Ovary (tissue), 3 donors: ENCODE measurements around the gene RASSF9.

Experiments used
- CTCF ChIP-seq, 3 donors: fragments of 450-650 bp in 2 of 3; fragments of 200-600 bp in 1 of 3; IDR thresholded peaks; one replicate each; pipeline versions ENCODE4 v1.5.1 to v1.8.0; 2016 to 2022; ENCODE audit warnings: antibody characterized with exemption in 3 of 3, mild to moderate bottlenecking in 1 of 3
- EP300 ChIP-seq: sonication (generic); formaldehyde crosslinking; IDR thresholded peaks from one replicate; pipeline ENCODE4 v1.6.1; 2017; ENCODE audit warnings: antibody characterized with exemption
- POLR2A ChIP-seq: fragments of 450-650 bp; IDR thresholded peaks from one replicate; pipeline ENCODE4 v1.6.1; 2017; ENCODE audit warnings: antibody characterized with exemption, mild to moderate bottlenecking, moderate library complexity
- donor health status: DM: no; HTN: no; CAD: no.

- TF ChIP-seq CTCF (IDR thresholded peaks at IDR 0.05) (no peak), EP300 (no peak), POLR2A (no peak)
These were observed 32.3 kb downstream of the RASSF9 start for GRCh38 chr12:85803923-85804322.
